GM18873 (cell line): ENCODE results near the gene COBL.

Experiments
- ATAC-seq: cut with Tn5 transposase; IDR thresholded peaks from one replicate; pipeline ENCODE4 v1.9.1; 2021; ENCODE audit warnings: mild to moderate bottlenecking, moderate library complexity, moderate number of reproducible peaks; ENCODE audit not compliant: unreplicated experiment, low FRiP score

Gene COBL

DNA sequence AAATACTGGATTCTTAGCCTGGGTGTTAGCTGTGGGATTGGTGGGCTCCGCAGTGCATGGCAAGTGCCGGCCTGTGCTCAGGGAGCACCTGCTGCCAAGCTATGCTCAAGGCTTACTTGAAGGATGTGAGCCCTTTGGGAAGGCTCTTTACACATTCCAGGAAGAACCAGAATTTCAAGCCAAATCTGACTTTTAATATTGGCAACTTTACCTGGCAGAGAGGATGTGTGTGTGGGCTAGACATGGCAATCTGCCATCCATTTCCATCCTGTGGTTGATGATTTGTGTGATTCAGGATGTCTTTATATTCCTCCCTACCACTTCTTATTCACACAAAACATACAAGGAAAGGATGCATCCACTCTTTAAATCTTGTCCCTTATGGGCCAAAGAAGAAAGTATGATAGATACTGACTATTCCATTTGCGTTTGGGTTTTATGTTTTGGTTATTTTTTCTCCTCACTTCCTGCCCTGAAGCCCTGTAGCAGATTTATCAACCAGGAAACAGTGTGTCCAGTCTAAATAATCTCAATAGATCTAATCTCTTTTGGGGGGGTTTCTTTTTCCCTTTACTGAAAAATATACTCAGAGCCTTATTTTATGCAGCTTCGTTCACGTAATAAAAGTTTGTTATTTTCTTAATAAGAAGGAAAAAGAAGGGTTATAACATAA, 247.1 kb downstream of the COBL start:
- no peak for ATAC-seq

DNA sequence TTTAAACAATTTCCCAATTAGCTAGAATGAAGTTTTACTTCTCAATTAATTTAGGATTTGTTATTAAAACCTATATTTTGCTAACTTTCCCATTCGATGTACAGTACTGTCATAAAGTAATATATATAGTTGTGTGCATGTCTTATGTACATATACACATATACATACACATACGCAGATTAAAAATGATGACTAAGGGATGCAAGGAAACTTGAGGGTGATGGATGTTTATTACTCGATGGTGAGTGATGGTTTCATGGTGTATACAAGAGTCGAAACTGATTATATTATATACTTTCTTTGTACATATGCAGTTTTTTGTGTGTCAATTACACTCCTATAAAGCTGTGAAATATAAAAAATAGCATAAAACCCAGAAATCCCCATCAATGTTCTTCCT, 248.2 kb downstream of the COBL start:
- ATAC-seq: no peak

DNA sequence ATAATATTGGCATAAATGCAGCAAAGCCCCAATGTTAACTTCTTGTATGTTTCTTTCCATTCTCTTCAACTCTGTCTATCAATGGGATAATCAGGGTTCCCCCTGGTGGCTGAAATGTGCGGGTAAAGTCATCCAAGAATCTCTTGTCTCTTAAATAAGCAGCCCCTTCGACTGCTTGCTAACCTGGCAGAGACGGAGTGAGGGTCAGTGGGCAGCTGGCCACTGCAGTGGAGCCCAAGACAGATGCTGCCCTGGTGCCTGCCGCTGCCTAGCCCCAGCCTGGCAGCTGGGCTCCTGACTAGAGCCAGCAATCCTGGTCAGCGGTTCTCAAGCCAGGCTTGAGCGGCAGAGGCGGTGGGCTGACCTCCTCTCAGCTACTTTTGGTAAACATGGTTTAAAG, 248.9 kb downstream of the COBL start:
- ATAC-seq: no peak

DNA sequence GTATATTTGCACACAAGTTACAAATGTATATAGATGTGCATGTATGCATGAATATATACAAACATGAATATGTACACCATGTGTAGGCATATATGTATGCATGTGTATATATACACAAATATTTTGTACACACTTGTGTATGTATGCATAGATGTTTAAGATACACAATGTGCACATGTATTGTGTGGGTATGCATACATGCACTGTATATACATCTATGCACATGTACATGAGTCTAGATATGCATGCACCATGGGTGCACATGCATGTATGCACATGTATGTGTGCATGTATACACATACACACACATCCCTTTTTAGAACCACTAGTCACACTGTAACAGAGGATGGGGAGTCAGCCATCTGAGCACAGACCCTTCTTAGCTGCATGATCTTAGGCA, 249.4 kb downstream of the COBL start:
- no peak for ATAC-seq

DNA sequence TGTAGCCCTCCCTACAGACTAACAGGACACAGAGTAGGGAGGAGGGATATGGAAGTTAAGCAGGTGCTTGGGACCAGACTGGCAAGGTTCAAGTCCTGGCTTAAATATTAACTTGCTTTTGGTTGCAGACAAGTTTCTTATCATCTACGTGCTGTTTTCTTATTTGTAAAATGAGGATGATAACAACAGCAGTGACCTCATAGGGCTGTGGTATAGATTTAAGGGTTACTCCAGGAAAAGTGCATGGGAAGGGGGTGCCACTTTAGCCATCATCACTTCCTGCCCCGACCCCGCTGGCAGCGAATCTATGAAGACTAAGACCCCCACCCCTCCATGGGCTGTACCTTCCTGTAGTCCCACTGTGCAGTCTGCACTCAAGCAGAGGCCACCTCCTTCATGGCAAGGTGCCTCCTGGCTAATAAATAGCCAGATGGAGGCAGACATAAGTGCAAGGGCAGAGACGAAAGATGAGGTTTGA, 250.2 kb downstream of the COBL start:
- no peak for ATAC-seq

DNA sequence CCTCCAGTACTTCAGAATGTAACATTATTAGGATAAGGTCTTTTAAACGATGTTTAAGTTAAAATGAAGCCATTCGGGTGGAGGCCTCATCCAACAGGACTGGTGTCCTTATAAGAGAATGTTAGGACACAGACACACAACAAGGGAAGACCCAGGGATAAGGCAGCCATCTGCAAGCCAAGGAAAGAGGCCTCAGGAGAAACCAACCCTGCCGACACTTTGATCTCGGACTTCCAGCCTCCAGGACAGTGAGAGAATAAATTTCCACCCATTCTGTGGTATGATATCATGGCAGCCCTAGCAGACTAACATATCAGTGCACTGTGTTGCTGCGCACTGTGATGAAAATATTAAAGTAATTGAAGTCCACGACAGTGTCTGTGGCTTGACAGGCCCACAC, 250.8 kb downstream of the COBL start:
- ATAC-seq: no peak

DNA sequence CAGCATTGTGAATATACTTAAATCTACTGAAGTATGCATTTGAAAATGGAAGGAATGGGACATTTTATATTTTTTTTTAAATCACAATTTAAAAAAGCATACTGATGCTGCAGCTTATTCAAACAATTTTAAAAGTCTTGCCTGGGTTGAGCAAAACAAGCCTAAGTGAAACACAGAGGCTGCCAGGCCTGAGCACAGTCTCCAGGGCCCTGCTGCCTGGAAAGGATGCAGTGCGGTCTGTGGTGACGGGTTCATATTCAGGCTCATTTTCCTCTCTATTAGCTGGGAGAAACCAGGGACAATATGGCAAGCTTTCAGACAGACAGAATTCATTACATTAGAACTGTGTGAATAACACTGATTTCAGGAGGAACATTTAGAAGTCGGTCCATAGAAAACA, 251.9 kb downstream of the COBL start:
- ATAC-seq: no peak

DNA sequence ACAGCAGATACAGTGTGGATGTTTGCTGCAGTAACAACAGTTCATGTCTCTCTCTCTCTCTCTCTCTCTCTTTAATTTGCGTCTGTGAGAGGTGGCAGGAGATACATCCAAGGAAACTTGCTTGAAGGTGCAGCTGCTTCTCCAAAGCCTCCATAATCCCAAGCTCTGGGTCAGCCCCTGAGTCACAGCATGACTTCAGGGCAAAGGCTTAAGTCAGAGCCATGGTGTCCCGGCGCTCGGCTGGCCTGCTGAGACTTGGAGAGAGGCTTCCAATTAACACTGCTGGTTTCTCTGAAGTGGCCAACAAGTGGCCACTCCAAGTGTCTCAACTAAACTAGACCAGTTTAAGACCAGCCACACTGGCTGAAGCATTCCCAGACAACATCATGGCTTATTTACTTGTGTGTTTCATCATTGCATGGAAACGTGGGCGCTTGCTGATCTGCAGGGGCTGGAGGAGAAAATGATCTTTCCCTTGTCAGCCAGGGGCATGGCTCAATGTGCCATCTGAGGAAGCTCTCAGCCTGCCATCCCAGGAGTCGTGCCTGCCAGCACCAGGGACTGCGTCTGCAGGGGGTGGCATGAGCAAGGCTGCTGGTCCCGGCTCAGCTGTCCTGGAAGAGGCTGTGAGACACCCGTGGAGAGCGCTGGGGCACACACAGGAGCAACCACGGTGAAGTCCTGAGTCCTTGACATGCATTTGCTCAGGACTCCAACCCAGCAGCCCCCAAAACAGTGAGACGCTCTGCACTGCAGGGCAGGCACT, 254.2 kb downstream of the COBL start:
- no peak for ATAC-seq

DNA sequence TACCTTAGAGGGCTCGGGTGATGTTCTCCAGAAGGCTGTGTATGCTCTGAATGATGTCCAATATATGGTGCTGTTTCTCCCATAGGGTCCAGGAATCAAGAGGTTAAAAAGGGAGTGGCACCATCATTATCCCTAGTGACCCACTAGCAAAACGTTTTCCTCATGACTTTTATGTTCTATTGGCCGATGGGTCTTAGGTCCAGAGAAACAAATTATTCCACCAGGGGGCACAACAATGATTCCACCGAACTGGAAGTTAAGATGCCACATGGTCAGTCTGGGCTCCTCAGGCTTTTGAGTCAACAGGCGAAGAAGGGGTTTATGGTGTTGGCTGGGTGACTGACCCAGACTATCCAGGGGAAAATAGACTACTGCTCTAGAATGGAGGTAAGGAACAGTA, 256.1 kb downstream of the COBL start:
- ATAC-seq: no peak

DNA sequence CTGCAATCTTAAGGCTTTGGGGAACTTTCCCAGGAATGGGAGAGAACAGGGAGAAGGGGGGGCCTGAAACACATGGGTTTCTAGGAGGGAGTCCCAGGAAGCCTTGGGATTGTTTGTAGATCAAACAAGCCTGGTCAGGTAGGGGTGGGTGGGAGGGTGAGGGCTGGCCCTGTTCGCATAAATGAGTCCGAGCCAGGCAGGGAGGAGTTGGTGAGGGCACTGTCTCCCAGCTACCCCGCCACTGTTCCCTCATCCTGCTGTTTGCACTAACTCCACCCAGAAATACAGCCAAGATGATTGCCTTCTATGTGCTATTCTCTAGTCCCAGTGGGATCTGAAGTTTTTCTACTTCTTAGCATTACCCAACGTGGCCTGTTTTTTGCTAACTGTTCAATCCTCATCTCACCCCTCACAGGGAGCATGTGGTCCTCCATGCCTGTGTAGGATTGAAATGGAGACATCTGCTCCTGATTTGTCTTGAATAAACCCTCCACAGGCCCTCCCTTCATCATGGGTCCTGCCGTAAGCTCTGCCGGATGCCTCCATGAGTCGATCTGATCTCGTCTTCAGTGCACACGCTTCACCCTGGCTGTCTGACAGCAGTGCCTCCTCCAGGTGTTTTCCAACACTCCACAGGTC, 257.0 kb downstream of the COBL start:
- no peak for ATAC-seq

DNA sequence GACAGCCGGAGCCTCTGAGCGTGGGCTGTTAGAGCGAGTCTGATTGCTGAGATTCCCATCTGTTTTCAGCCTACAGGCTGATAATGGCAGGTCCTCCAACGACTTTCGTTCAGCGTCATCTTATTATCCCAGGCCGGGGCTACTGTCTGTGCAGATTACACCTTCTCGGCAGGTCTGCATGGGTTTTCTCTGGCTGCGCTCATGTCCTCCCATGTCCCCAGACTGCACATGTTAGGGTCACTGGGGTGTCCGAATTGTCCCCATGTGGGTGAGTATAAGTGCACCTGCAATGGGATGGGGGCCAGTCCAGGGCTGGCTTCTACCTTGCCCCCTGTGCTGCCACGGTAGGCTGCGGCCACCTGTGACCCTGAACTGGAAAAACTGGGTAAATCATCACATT, 257.8 kb downstream of the COBL start:
- no peak for ATAC-seq

DNA sequence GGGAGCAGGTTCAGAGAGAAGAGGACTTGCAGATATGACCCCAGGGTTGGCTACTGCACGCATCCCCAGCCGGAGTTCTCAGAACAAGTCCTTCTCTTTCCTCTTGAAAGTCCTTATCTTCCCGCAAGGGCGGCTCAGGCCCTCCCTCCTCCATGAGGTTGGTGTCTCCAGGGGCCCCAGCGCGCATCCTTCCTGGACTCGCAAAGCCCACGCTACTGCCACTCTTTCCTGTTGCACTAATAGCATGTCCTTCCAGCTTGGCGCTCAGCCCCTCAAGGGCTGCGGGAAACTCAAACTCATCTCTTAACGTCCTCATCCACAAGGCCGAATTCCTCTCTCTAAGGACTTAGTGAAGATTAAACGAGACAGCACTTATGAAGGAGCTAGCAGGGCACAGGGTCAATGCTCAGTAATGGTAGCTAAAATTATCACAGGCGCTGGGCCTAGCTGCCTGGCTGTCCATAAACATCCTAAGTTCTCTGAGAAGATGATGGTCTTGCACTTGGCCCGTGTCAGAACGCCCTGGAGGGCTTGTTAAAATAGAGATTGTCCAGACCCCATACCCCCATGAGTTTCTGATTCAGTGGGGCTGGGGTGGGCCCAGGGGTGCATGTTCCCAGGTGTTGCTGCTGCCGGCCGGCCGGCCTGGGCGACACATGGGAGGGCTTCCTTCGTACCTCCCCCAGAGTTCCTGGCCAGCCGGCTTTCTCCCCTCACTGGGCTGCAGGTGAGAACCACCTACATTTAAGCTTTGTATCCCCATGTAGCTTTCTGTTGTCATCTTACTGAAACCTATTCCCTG, 261.4 kb downstream of the COBL start:
- no peak for ATAC-seq

DNA sequence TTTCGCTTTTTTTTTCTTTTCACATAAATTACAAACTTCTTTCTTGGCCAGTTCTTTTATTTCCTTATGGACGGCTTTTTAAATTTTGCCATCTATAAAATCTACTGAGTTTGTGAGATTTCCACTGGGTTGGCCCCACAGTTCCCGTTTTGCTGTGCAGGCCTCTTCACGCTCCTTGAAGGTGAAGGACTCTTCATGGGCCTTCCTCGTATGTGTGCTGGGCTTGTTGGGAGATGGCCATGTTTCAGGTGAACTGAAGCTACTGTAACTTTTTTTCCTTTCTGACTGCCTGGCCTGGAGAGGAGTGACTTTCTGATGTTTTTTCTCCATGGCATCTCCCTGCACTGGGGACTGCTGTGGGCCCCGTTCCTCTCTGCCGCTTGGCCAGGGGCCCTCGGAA, 262.4 kb downstream of the COBL start:
- ATAC-seq: no peak

DNA sequence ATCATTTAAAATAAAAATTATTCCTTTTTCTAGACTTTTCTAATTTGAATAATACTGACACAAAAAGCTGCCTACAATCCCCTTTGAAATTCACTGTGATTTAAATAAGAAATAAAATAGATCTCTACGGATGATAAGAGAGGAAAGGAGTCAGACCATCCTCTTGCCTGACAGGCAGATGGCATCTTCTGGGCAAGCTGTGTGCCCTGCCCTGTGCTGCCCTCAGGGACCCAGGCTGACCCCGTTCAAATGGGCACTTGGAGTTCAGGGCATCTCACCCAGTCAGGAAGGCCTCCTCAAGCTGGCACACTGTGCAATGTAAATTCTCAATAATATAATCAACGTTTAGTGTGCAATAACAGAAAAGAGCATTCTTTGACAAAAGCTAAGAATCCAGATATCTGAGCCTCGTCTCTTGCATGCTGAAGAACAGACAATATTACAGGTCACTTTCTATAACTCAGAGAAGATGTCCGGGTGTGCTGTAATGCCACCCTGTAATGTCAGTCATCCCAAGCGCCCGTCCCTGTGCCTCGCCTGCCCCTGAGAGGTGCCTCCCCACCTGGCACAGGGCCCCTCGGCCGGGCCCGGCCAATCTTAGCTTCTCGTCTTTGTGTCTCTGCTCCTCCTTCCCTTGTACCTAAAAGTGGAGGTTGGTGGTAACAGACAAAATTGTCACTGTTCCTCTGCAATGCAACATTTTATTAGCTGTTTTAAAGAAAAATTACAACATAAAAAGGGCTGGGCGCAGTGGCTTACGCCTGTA, 263.3 kb downstream of the COBL start:
- ATAC-seq: no peak

DNA sequence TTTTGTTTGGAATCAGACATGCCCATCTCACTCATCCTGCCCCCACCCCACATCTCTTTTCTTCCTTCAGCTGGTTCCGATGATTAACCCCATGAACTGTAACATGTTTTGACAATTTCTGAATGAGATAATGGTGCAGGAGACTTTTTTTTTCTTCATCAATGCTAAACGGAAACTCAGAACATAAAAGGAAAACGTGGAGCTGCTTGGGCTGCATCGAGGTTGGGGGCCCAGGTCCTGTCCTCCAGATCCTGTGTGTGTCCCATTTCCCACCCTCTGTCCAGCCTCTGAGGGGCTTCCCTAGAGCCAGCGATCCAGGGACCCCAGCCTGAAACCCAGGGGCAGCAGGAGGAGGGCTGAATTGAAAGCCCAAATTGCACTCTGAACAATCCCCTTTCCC, 270.1 kb downstream of the COBL start:
- no peak for ATAC-seq

DNA sequence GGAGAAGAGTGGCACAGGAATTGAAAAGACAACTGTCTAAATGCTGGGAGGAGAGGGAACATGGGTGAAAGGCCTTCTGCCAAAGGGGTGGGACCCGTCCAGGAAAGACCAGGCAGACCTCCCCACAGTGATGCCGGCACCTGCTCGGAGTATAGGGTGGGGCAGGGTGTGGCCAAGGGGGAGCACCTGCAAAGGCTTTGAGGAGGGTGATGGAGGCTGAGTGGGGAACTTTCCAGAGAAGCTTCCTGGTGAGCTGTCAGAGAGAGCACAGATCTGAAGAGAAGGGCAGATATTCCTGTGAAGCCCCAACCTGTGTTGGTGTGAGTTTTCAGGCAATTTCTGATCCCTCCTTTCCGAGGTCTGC, 270.5 kb downstream of the COBL start:
- no peak for ATAC-seq

DNA sequence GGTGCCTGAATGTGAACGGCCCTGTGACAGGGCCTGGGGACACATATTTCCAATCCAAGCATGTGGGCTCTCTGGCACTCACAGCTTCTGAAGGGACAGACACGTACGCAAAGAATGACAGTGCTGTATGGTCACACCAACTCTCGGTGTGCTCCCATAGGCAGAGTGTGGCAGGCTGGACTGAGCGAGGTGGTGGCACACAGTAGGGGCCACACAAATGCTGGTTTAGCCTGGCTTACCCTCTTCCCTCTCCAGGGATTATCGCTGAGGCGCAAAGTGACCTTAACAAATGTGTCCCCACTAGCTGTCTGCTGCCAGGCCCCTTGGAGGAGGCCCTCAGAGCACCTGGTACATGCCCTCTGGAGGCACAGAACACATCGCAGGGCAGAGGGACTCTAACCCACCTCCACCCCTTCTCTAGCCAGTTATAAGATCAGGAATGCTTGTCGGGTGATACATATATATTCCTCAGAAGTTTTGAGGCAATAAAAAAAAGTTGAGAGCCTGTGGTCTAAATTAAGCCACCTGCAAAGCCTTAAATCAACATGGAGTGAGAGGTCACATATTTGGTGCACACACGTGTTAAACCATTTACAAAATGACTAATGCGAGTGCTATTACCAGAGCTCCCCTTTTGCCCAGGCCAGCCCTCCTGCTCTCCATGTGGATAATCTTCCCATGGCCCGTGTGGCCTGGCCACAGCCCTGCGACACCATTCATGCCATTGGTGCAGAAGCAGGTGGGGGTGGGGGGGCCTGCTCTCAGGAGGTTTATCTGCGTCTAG, 271.1 kb downstream of the COBL start:
- no peak for ATAC-seq

DNA sequence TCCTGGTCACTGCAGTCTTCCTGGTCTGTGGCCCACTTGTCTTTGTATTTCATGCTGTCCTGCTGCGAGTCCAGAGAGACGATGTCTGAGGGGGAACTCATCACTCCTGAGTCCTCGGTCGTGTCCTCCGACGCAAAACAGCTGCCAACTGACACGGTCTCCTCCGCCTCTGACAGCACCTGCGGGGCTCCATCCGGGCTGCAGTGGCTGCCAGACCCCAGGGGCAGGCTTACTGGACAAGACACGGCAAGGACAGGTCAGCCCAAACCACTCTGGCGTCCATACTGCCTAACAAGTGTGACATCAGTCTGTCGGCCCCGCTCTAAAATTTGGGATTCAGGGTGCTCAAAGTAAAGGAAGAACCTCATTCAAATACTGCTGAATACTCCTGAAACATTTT, 273.1 kb downstream of the COBL start:
- no peak for ATAC-seq

DNA sequence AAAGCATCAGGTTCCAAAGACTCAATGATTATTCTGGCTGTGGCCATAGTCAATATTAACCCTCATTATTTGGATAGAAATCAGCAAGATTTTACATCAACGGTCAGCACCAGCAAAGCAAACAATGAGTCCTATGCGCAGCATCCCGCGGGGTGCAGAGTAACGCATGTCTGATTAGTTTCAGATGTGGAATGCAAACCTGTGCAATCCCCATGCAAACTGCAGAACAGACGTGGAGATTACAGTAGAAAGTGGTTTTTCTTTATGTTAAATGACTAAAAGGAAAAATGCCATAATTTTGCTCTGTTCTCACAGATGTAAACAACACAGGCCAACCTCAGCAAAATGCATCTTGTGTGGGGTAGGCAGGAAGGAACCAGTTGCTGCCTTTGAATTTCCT, 275.8 kb downstream of the COBL start:
- ATAC-seq: no peak

DNA sequence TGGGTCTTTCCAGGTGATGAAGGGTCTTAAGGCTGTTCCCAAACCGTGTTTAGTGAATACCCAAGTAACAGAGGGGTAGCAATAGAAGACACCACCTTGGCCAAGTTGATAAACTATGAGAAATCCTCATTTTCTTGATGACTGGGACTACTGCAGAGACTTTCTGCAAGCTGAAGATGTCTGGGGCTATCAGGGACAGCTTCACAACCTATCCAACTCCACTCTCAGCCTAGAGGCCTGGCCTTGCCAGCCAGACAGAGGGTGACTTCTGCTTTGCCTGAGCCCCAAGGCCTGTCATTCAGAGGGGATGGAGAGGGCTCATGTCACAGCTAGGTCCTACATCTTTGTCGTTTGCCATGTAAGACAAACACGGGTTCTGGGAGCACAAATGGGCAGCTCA, 278.0 kb downstream of the COBL start:
- no peak for ATAC-seq
